ENCODE measurements around the gene AGAP1. TPM values are rescaled to one million over a fixed set of nuclear protein-coding genes. Genes with fewer than 3 reads are reported as not detected.

Gene AGAP1
- total RNA-seq, 1 donor from 2014 or later: 20.4 TPM

DNA sequence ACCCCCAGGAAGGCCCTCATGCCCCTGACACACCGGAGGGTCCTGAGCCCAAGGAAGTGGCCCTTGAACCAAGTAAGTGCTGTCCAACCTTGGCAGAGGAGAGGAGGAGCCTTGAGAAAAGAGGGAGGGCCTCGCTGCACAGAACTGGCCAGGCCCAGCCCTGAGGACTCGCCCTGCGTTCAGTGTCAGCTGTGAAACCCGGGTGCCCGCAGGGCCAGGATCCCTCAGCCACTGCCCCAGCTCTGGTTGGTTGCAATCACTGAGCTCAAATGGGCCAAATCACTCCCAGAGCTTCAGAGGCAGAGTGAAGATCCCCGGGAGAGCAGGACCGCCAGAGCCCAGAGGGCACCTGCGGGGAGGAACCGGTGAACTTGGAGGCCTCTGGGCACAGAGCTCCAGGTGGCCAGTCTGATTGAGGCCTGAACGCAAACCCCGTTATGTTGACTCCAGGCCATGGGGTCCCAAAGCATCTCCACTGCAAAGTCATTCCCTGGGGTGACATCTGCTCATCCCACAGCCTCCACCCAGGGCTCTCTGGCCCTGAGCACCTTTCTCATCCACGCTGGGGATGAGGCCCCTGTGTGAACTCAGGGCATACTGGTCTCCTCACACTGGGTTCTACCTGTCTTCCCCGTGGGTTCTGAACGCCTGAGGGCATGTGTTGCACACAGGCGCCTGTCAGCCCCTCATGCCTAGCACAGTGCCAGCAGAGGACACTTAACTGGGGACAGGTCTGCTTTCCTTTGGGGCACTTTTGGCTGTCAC, 662.4 kb downstream of the AGAP1 start:
- H3K36me3 ChIP-seq: no peaks in the 10 kb centered on the region
- no peak overlapping the region for H3K4me2 ChIP-seq
- H3K79me2 ChIP-seq (ENCODE audit: low read depth): no peaks in the 10 kb centered on the region
- no peak overlapping the region for H3K9ac ChIP-seq
- H3F3A ChIP-seq (ENCODE audit: low read depth): peaks cover 17% of the 10 kb centered on the region
- TF ChIP-seq, protein P1, sequence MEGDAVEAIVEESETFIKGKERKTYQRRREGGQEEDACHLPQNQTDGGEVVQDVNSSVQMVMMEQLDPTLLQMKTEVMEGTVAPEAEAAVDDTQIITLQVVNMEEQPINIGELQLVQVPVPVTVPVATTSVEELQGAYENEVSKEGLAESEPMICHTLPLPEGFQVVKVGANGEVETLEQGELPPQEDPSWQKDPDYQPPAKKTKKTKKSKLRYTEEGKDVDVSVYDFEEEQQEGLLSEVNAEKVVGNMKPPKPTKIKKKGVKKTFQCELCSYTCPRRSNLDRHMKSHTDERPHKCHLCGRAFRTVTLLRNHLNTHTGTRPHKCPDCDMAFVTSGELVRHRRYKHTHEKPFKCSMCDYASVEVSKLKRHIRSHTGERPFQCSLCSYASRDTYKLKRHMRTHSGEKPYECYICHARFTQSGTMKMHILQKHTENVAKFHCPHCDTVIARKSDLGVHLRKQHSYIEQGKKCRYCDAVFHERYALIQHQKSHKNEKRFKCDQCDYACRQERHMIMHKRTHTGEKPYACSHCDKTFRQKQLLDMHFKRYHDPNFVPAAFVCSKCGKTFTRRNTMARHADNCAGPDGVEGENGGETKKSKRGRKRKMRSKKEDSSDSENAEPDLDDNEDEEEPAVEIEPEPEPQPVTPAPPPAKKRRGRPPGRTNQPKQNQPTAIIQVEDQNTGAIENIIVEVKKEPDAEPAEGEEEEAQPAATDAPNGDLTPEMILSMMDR (IDR thresholded peaks at IDR 0.05): no peak
- H4K20me1 ChIP-seq (ENCODE audit: low read depth): peaks cover 56% of the 10 kb centered on the region
- Mint-ChIP-seq H3K36me3 (peaks cover 6% of the 10 kb centered on the region), H3K4me1 (peaks cover 21% of the 10 kb centered on the region), H3K27ac (no peak overlapping the region), H3K9me3 (peaks cover 21% of the 10 kb centered on the region), H3K4me3 (no peak overlapping the region), H3K27me3 (ENCODE audit: insufficient read depth, low read depth) (peaks cover 48% of the 10 kb centered on the region)
- peaks cover 96% of the 10 kb centered on the region for H3K27me3 ChIP-seq
- H3K4me3 ChIP-seq: no peak overlapping the region
- H2AFZ ChIP-seq (replicated peaks): no peak overlapping the region
- DNase-seq (ENCODE audit: low spot score): no peak
- no peak overlapping the region for H3K27ac ChIP-seq
- H3K4me1 ChIP-seq: peaks cover 16% of the 10 kb centered on the region
- no peaks in the 10 kb centered on the region for H3K9me3 ChIP-seq (ENCODE audit: low read depth)

DNA sequence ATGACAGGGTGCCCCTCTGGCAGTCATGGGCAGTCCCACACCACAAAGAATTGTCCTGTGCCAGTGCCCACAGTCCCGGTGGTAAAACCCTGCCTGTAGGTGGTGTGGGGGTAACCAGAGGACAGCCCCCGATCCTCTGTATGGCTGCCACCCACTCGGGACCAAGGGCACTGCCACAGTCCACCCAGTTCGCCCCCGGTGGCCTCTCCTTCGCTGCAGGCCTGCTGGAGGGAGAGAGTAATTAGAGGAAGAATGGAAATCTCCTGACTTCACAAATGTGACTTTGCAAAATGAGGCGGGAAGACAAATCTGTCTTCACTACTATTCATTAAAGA, 663.0 kb downstream of the AGAP1 start:
- Histone ChIP-seq H3K4me3 (no peak overlapping the region), H3K4me1 (peaks cover 16% of the 10 kb centered on the region), H3K4me2 (no peak overlapping the region), H3K79me2 (ENCODE audit: low read depth) (no peaks in the 10 kb centered on the region), H3K27ac (no peak overlapping the region), H3F3A (ENCODE audit: low read depth) (peaks cover 17% of the 10 kb centered on the region), H3K36me3 (no peaks in the 10 kb centered on the region), H2AFZ (replicated peaks) (no peak overlapping the region), H4K20me1 (ENCODE audit: low read depth) (peaks cover 61% of the 10 kb centered on the region), H3K9me3 (ENCODE audit: low read depth) (no peaks in the 10 kb centered on the region), H3K27me3 (peaks cover 97% of the 10 kb centered on the region), H3K9ac (no peak overlapping the region)
- TF ChIP-seq EZH2 (IDR thresholded peaks at IDR 0.05): no peak
- TF ChIP-seq, protein P1 (IDR thresholded peaks at IDR 0.05): no peak
- no peak for TF ChIP-seq EZH2phosphoT487 (IDR thresholded peaks at IDR 0.05)
- DNase-seq (ENCODE audit: low spot score): no peak
- Mint-ChIP-seq H3K27me3 (ENCODE audit: insufficient read depth, low read depth) (peaks cover 50% of the 10 kb centered on the region), H3K4me3 (no peak overlapping the region), H3K36me3 (peaks cover 6% of the 10 kb centered on the region), H3K9me3 (peaks cover 19% of the 10 kb centered on the region), H3K4me1 (peaks cover 26% of the 10 kb centered on the region), H3K27ac (no peak overlapping the region)

DNA sequence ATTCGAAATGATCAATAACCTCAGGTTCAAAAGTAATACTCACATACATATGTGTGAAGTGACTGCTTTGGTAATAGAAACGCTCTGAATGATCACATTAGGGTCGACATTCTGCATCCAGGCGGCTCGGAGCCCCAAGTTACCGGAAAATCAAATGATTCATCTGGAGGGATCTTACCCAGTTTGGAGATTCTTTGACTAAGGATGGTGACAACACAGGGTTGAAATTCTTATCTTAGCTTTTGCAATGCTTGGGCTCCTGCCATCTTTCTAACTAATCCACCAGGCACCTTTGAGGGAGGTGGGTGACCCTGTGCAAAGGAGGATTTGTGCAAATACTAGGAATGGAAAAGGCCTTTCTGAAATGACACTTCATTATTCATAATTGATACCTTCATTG, 663.5 kb downstream of the AGAP1 start:
- H3K4me3 Mint-ChIP-seq: no peak overlapping the region
- peaks cover 52% of the 10 kb centered on the region for H3K27me3 Mint-ChIP-seq (ENCODE audit: insufficient read depth, low read depth)
- Histone ChIP-seq H3K27me3 (peaks cover 100% of the 10 kb centered on the region), H3K4me3 (no peak overlapping the region), H3K4me1 (peaks cover 16% of the 10 kb centered on the region), H3K9ac (no peak overlapping the region), H2AFZ (replicated peaks) (no peak overlapping the region), H3F3A (ENCODE audit: low read depth) (peaks cover 17% of the 10 kb centered on the region), H3K4me2 (no peak overlapping the region), H3K9me3 (ENCODE audit: low read depth) (no peaks in the 10 kb centered on the region), H3K27ac (no peak overlapping the region), H3K79me2 (ENCODE audit: low read depth) (no peaks in the 10 kb centered on the region), H4K20me1 (ENCODE audit: low read depth) (peaks cover 67% of the 10 kb centered on the region), H3K36me3 (no peaks in the 10 kb centered on the region)
- peaks cover 16% of the 10 kb centered on the region for H3K9me3 Mint-ChIP-seq
- TF ChIP-seq EZH2phosphoT487 (IDR thresholded peaks at IDR 0.05): no peak
- TF ChIP-seq, protein P1 (IDR thresholded peaks at IDR 0.05): no peak
- no peak for TF ChIP-seq EZH2 (IDR thresholded peaks at IDR 0.05)
- no peak overlapping the region for H3K27ac Mint-ChIP-seq
- peaks cover 30% of the 10 kb centered on the region for H3K4me1 Mint-ChIP-seq
- DNase-seq (ENCODE audit: low spot score): no peak
- H3K36me3 Mint-ChIP-seq: peaks cover 6% of the 10 kb centered on the region

All from neural progenitor cell (in vitro differentiated cells).